Hepatocyte (in vitro differentiated cells): ENCODE data around the gene MYO5A.

Experiments used
- EZH2 ChIP-seq: fragments of 200-600 bp; sonication (generic); IDR thresholded peaks from 2 replicates; pipeline ENCODE4 v1.6.1; 2016; ENCODE audit warnings: antibody characterized with exemption, mild to moderate bottlenecking, borderline replicate concordance
- TF ChIP-seq, protein P1 (sequence below): fragments of 200-600 bp; sonication (generic); IDR thresholded peaks from 2 replicates; pipeline ENCODE4 v1.5.1; 2016; ENCODE audit warnings: antibody characterized with exemption, mild to moderate bottlenecking; ENCODE audit not compliant: poor library complexity

DNA sequence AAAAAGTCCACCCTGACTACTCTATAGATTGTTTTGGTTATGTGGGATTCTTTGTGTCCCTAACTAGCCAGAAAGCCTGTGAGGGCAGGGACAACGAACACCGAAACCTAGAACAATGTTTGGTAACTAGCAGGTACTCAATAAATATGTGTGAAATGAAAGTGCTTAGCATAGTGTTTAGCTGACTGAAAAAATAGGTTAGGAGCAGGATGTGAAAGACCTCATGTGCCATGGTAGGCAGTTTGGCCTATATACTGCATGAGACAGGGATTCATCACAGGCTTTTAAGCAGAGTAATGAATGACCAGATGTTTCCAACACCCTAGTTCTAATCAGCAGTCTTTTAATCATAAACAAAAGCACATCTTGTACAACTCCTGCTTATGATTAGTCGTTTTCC, 64.2 kb downstream of the MYO5A start:
- TF ChIP-seq, protein P1, sequence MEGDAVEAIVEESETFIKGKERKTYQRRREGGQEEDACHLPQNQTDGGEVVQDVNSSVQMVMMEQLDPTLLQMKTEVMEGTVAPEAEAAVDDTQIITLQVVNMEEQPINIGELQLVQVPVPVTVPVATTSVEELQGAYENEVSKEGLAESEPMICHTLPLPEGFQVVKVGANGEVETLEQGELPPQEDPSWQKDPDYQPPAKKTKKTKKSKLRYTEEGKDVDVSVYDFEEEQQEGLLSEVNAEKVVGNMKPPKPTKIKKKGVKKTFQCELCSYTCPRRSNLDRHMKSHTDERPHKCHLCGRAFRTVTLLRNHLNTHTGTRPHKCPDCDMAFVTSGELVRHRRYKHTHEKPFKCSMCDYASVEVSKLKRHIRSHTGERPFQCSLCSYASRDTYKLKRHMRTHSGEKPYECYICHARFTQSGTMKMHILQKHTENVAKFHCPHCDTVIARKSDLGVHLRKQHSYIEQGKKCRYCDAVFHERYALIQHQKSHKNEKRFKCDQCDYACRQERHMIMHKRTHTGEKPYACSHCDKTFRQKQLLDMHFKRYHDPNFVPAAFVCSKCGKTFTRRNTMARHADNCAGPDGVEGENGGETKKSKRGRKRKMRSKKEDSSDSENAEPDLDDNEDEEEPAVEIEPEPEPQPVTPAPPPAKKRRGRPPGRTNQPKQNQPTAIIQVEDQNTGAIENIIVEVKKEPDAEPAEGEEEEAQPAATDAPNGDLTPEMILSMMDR, result no peak
- no peak for TF ChIP-seq EZH2
